D341Med (cell line): ENCODE results near the gene MYO1B.

Source experiments
- DNase-seq: peaks from one replicate; pipeline ENCODE4 v3.0.0; 2012; ENCODE audit warnings: low spot score

MYO1B gene

DNA sequence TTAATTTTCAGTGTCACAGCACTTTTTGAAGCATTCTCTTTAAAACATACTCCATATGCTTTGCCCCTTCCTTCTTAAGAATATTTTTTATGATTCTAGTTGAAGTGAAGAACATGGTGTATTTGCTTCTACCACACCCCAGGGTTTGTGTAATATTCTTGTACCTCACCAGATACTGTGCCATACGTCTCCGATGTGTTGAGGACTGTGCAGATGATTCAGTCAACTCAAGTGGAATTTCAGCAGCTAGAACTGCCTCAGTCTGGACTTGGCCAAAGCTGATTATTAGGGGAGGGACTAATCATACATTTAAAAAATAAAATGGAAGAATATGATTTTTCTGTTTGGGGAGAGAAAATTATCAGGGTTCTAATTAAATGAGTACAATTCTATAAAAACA is 115.7 kb downstream of the MYO1B start:
- DNase-seq = no peak

DNA sequence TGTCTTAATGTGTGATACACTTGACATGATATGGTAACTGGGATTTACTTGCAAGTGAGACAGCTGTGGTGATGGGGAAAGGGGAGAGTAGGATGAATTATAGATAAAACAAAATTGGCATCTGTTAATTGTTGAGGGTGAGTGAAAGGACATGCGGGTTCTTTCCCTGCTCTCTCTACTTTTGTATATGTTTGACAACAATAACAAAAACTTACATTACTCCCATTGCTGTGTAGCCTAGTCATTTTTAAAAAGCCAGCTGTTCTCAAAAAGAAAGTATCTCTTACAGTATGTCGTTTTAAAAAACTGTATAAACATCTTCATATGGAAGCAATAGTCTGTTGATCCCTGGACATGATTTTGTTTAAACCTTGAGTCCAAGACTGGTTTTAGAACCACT is 117.6 kb downstream of the MYO1B start:
- DNase-seq = no peak

DNA sequence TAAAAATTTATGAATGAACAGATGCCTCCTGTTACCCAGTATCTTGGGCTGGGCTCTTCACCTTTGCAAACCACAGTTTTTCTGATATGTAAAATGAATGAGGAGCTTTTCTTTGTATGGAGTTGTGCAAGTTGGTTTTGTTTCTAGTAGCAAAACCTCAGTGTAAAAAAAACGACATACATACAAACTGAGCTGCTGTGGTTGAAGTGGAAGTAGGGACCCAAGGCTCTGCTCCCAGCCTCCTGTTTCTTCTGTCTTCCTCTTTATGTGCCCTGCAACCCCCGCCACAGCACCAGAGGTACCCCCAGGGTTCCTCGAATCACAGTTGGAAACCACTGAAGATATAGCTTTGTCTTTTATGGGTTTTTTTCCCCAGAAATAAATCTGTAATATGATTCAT is 118.1 kb downstream of the MYO1B start:
- no peak for DNase-seq

DNA sequence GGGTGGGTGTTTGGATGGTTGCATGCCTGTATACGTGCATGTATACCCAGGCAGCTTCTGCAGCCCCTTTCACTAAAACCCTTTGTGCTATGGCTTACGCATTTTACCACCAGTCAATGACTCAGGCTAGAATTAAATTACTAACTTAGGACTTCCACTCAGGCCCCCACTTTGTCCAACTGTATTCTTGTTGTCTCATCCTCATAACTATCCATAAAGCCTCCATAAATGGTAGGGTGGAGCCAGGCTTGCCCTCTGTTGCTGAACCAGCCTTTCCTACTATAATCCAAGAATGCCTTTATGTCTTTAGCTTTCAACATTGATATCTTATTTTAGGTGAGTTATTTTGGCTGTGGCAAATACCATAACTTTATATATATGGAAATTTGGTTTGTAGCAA is 119.9 kb downstream of the MYO1B start:
- no peak for DNase-seq

DNA sequence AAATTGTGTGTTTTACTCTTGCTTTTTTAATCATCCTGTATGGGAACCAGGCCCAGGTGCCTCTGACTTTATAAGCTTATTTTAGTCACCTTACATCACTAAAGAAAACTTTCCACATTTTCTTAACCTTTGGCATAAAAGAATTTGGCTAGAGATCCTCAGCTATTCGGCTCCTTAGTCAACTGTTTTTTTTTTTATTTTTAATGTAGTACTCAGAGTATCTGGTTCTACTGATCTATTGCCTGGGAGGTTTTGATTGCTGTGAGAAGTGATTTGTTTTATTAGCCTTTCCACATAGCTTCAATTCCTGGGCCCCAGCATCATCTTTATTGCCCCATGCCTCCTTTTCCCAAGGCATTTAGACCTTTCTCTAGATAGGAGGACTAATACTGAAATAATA is 121.0 kb downstream of the MYO1B start:
- DNase-seq = no peak

DNA sequence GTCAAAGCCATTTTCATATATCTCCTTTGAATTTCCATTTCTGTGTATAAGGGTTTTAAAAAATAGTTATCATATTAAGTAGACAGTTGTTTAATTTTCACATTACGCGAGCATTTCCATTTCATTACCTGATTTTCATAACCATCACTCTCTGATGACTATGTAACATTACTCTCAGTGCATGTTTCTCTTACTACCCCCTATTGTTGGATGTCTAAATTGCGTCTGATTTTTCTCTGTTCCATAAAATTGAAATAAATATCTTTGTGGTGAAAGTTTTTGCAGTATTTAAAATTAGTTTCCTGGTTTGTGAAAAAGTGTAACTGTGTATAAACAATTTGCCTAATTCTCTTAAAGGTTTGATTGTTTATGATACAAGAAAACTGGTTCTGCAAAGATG is 123.8 kb downstream of the MYO1B start:
- DNase-seq = no peak

DNA sequence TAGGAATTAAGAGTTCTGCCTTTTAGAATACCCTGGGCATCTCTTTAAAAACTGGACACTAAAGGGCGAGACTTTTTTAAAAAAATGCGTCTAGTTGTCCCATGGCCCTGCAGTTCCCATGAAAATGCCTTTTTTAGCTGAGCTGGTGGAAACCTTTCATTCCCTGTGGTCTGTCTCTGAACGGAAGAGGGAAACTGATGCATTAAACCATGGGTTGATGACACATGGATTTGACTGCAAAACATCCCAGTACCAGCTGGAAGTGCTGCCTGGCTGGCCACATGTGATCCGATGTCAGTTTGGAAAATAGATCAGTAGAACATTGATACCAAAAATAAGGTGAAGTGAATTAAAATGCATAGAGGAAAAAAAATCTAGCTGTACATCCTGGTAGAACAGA is 129.2 kb downstream of the MYO1B start:
- no peak for DNase-seq

DNA sequence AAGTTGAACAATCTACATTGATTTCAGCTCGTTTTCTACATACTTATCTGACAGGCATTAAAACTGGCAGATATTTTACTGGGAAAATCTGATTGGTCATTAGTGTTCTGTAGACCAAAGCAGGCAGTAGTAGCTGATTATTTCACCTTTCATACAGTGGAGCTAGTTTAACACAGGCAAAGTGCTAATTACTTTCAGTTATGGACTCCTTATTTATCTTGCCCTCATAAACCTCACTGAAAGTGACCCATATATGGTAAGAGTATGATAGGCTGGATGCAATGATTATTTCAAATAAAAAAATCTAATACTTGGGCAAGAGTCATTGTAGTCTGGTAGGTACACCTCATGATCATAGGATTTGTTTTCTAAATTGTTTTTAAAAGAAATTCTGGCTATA is 129.7 kb downstream of the MYO1B start:
- DNase-seq = no peak

DNA sequence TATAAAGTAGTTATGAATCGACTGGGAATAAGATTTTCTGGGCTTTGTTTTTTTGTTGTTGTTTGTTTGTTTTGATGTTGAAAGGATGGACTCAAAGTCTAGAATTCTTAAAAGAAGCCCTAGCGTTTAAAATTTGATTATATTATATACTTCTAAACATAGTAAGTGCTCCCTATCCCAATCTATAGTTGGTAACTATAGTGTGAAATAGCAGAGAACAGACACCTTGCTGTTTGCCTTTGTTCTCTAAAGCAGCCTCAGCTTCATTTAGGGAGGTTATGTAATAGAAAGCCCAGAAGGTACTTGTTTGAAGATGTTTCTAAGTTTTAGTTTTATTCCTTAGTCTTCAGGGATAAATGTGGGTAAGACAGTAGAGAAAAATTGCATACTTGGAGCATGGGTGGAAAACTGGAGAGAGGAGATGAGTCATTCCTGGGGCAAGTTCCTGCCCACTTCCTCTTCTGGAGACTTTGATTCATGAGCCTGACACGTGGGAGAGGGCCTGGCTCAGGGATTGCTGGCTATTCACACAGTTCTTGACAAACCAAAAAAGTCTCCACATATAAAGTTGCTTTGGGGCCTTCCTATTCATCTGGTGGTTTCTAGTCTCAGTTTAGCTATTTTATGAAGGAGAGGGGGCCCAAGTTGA is 131.9 kb downstream of the MYO1B start:
- DNase-seq = no peak

DNA sequence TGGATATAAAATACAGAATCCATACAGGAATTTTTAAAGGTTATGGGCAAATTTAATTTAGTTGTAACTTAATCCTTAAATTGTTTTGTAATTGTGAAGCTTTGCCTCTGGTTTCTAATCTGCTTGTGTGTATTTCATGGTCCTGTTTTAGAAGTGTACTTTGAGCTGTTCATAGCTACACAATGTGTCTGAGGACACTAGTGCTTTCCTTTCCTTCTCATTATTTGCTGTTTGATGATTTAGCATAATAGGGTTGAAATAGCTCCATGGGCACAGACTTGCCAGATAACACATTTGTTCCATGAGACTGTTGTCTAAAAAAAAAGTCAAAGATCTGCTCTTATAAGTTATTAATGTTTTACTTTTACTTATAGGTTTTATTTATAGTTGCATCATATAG is 134.2 kb downstream of the MYO1B start:
- DNase-seq = no peak

DNA sequence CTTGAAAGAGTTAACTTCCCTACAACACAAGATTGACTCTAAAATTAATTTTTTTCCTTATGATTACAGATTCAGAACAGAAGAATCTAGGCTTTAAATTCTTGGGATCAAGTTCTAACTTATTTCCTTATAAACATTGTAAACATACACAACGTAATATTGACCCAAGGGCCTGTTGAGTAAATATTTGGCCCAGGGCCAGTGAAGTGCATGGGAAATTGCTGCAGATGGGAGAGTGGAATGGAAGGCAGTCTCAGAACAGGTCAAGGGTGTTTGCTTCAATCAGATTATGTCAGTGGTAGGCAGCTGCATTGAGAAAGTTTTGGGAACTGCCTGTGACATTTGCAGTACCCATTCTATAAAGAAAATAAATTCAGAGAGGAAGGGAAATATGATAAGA is 137.6 kb downstream of the MYO1B start:
- no peak for DNase-seq

DNA sequence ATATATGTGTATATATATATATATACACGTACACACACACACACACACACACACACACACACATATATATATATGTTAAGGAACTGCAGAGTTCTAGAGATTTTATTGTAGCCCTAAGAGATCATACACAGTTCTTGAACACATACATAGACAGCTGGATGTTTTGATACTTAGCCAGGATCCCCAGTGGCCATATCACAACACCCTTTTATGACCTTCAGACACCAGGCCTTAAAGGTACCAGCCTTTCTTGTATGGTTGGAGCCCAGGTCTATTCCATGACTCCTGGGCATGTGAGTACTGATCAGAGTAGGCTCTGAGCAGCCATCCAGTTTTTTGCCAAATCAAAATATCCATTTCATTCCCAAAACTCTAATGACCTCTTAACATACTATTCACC is 138.3 kb downstream of the MYO1B start:
- DNase-seq = no peak

DNA sequence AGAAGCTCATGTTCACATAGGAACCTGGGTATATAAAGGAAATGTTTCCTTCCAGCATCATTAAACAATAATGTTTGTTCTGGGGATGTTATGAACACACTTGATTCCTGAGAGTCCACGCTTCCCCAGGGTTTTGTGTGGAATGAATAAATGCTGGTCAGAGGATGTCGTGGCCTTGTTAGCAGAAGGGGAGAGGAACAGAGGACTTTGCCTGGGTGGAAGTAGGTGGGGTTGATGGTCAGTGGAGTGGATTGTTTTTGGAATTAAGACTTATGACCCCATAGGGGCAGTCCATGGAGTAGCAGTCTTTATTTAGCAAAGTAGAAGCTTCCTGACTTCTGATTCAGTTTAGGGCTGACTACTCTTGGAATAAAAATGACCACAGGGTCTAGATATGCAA is 139.6 kb downstream of the MYO1B start:
- no peak for DNase-seq

DNA sequence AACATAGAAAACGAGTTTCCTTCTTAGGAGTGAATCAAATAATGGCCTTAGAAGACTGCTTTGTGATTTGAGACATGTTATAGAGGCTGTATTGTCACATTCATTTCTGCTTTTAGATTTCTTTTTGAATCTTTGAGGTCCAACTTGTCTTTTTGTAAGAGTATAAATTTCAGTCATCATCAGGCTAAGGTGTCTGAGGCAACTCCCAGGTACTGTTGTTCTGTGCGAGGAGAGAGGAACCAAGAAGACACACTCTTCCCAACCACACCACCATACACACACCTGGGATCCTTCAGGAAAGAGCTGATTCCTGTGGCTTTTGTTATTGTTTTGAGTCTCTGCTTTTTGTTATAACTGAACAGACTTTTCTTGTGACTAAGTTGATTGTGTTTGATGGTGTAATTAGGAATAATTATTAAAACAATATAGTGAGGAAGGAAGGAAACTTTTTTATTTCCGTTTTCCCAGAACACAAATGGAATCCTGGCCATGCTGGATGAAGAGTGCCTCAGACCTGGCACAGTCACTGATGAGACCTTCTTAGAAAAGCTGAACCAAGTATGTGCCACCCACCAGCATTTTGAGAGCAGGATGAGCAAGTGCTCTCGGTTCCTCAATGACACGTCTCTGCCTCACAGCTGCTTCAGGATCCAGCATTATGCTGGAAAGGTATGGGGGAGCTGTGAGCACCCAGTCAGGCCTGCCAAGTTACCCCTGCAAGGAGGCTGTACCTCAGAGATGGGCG is 140.4 kb downstream of the MYO1B start:
- no peak for DNase-seq

DNA sequence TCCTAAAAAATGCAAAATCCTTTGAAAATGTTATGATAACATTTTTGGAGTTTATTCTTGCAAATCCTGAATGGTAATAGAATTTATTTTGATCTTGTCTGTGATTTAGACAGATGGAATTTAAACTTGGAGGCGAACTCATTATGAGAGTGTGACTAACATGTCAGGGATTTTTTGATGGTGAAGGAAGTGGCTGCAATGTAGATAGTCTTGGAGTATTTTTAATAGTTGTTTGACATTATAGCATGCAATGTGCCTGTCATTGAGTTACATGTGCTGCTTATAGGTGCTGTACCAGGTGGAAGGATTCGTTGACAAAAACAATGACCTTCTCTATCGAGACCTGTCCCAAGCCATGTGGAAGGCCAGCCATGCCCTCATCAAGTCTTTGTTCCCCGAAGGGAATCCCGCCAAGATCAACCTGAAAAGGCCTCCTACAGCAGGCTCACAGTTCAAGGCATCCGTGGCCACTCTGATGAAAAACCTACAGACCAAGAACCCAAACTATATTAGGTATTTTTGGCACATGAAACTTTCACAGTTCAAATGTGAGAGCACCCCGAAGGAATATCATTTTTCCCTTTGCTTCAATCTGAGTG is 141.8 kb downstream of the MYO1B start:
- DNase-seq = no peak

DNA sequence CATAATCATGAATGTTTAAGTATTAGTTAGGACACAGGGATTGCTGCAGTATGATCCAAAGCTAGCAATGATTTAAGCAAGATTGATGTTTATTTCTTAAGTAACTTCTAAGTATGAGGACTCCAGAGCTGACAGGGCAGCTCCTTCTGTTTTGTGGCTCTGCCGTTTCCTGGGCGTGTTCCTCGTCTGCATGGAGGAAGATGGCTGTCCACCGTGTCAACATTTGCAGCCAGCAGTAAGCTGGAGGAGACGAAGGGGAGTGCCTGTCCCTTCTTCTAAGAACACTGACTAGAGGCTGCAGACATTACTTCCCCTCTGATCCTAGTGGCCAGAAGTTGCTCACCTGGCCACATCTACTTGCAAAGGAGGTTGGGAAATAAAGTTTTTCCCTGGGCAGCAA is 144.1 kb downstream of the MYO1B start:
- DNase-seq = no peak

DNA sequence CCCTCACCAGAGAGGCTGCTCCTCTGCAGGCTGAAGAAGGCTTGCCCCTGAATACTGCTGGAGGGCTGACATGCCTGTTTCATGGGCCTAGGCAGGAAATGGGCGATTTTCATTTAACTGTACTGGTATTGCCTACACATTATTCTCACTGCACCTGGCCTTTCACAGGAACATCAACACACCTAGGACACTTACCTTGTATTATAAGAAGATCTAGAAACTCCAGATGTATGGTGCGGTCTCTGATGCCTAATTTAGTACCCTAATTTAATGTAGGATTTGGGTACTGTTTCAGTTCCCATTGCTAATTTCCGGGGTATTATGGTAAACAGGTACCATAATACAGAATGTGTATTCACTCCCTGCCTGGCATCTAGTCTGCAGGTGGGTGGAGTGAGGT is 146.0 kb downstream of the MYO1B start:
- no peak for DNase-seq

DNA sequence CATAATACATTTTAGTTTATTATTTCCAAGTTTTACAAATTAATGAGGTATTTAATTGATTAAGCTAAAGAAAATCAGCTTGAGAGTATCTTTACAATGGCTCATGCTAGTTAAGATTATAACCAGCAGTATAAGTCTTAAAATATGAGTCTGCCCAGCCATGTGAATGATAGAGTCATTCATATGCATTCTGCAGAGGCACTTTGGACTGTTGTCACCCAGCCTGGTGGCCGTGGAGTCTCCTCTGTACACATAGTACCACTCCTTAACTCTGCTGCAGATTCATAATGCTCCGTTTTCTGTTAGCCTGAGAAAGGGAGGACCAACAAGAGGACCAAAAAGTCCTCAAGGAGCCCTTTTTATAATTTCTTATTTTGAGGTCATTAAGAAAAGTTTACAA is 148.8 kb downstream of the MYO1B start:
- no peak for DNase-seq

DNA sequence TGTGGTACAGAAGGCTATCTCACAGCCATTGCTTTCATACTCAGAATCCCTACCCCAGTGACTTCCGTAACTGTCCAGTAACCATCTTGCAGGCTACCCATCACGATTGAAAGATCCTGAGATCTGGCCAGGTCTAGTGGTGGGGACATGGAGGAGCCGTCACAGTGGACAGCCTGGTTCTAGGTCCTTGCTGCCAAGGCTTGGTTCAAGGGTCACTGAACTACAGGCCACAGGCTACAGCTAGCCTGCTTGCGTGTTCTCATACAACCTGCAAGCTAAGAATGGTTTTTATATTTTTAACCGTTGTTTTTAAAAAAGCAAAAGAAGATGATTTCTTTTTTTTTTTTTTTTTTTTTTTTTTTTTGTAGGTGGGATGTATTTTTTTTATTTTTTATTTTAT is 151.6 kb downstream of the MYO1B start:
- DNase-seq = no peak

DNA sequence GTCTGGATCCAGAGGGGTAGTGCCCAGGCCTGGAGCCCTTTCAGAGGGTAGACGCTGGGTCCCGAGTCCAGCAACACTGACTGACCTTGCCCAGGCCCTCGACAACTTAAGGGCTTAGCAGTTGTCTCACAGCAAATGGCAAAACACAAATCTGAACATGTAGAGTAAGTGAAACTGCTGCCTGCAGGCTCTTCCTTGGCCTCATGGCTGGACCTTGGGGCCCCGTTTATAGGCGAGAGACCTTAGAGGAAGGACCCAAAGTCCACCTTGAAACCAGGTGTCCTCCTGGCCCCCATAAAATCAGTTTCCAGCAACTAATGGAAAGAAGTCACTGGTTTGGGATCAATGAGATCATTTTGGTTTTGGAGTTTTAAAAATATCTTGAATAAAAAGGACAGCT is 154.4 kb downstream of the MYO1B start:
- no peak for DNase-seq

DNA sequence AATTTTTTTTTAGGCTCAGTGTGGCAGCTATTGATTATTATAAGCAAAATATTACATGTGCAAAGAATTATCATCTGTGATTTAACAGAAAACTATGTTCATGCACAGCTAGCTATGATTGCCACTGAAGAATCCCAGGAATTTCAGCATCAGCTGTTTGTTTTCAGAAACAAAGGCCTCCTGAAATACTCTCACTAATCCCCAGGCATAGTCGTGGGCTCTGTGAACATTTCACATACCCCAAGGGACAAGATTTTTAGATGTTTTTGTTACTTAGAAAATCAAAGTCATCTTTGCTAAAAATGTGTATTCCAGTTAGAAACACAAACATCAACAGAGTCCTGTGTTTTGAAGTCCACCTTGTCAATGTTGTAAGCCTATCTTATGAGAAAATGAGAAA is 156.1 kb downstream of the MYO1B start:
- DNase-seq = no peak

DNA sequence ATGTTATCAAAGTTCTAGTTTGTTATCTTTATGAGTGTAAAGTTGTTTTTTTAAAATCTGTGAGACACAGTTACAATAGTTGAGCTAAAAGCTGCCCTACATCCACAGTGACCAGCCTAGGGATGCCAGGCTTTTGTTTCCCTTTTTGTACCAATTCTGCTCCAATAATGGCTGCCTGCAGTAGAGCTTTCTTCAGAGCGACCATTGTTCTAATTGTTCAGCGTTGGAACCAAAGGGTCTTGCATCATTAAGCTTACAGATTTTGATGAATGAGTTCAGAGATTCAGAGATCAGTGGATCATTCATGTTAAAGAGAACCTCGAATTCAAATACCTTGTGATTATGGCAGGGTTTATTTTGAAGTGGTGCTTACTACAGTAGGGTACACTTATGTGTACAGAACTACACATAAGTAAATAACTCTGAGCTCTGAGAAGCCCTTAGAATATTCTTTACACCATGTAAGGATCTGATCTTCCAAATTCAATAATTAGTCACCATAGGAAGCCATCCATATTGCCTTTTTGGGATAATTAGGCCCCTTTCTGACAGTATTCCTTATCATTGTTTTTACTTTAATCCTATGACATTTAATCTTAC is 157.9 kb downstream of the MYO1B start:
- DNase-seq = no peak

DNA sequence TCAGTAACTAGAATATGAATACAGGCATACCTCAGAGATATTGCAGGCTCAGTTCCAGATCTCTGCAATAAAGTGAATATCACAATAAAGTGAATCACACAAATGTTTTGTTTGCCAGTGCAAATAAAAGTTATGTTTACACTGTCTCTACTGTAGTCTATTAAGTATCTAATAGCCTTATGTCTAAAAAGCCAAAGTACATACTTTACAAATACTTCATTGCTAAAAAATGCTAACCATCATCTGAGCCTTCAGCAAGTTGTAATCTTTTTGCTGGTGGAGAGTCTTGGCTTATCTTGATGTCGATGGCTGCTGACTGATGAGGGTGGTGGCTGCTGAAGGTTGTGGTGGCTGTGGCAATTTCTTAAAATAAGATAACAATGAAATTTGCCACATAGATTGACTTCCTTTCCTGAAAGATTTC is 159.4 kb downstream of the MYO1B start:
- no peak for DNase-seq
